H9 (cell line): Measurements from ENCODE around the gene TMEM132C. TPM values are rescaled to one million over a fixed set of nuclear protein-coding genes. Genes with fewer than 3 reads are reported as not detected.

Source experiments
- DNase-seq: peaks from one replicate; pipeline ENCODE4 v3.0.0-alpha.2; 2017
- H2AFZ ChIP-seq: one replicate; pipeline ENCODE4 v1.6.1; 2013; ENCODE audit warnings: mild to moderate bottlenecking, low read length, control low read depth, moderate library complexity
- H2AK5ac ChIP-seq: 2 replicates; pipeline ENCODE4 v1.6.1; 2013; ENCODE audit warnings: low read length, control low read depth, mixed read lengths; ENCODE audit not compliant: insufficient read length
- H2BK120ac ChIP-seq: one replicate; pipeline ENCODE4 v1.6.1; 2013; ENCODE audit warnings: low read depth, mild to moderate bottlenecking, low read length, control low read depth, inconsistent platforms; ENCODE audit not compliant: poor library complexity, severe bottlenecking
- H2BK12ac ChIP-seq: 2 replicates; pipeline ENCODE4 v1.6.1; 2013; ENCODE audit warnings: low read length, control low read depth, mixed read lengths, low read depth; ENCODE audit not compliant: insufficient read length
- H2BK15ac ChIP-seq: 2 replicates; pipeline ENCODE4 v1.6.1; 2013; ENCODE audit warnings: low read depth, low read length, control low read depth
- H2BK20ac ChIP-seq: one replicate; pipeline ENCODE4 v1.6.1; 2013; ENCODE audit warnings: low read depth, mild to moderate bottlenecking, low read length, control low read depth, inconsistent platforms; ENCODE audit not compliant: poor library complexity, severe bottlenecking
- H2BK5ac ChIP-seq: 2 replicates; pipeline ENCODE4 v1.6.1; 2013; ENCODE audit warnings: low read length, control low read depth, mixed read lengths; ENCODE audit not compliant: insufficient read length
- H3K14ac ChIP-seq: 2 replicates; pipeline ENCODE4 v1.6.1; 2013; ENCODE audit warnings: low read length, control low read depth; ENCODE audit not compliant: insufficient read depth
- H3K18ac ChIP-seq: 2 replicates; pipeline ENCODE4 v1.6.1; 2013; ENCODE audit warnings: low read depth, mild to moderate bottlenecking, mixed read lengths, low read length, control low read depth; ENCODE audit not compliant: insufficient read length
- H3K23ac ChIP-seq: 2 replicates; pipeline ENCODE4 v1.6.1; 2013; ENCODE audit warnings: low read length, control low read depth, mixed read lengths, low read depth; ENCODE audit not compliant: insufficient read length
- H3K23me2 ChIP-seq: 2 replicates; pipeline ENCODE4 v1.6.1; 2013; ENCODE audit warnings: low read depth, mild to moderate bottlenecking, mixed read lengths, low read length, control low read depth; ENCODE audit not compliant: insufficient read length, poor library complexity, severe bottlenecking
- H3K27ac ChIP-seq: 2 replicates; pipeline ENCODE4 v1.5.1; 2013; ENCODE audit warnings: low read length, control low read depth, mixed read lengths, low read depth; ENCODE audit not compliant: insufficient read length
- H3K27me3 ChIP-seq: 2 replicates; pipeline ENCODE4 v1.6.1; 2013; ENCODE audit warnings: low read length, control low read depth, inconsistent platforms; ENCODE audit not compliant: insufficient read depth
- H3K4ac ChIP-seq: 2 replicates; pipeline ENCODE4 v1.6.1; 2013; ENCODE audit warnings: low read depth, mild to moderate bottlenecking, control low read depth, inconsistent platforms, low read length, moderate library complexity
- H3K4me1 ChIP-seq: 2 replicates; pipeline ENCODE4 v1.6.1; 2013; ENCODE audit warnings: low read length, control low read depth, inconsistent platforms; ENCODE audit not compliant: insufficient read depth
- H3K4me2 ChIP-seq: 2 replicates; pipeline ENCODE4 v1.6.1; 2013; ENCODE audit warnings: low read length, control low read depth, mixed read lengths; ENCODE audit not compliant: insufficient read length, insufficient read depth
- H3K56ac ChIP-seq: 2 replicates; pipeline ENCODE4 v1.6.1; 2013; ENCODE audit warnings: low read depth, mild to moderate bottlenecking, mixed read lengths, low read length, control low read depth; ENCODE audit not compliant: insufficient read length
- H3K79me1 ChIP-seq: 2 replicates; pipeline ENCODE4 v1.6.1; 2013; ENCODE audit warnings: low read depth, mild to moderate bottlenecking, moderate library complexity, low read length, control low read depth, inconsistent platforms; ENCODE audit not compliant: insufficient read depth, poor library complexity, severe bottlenecking
- H3K79me2 ChIP-seq: 2 replicates; pipeline ENCODE4 v1.6.1; 2013; ENCODE audit warnings: low read length, control low read depth, inconsistent platforms; ENCODE audit not compliant: insufficient read depth
- H3K9ac ChIP-seq: 2 replicates; pipeline ENCODE4 v1.6.1; 2013; ENCODE audit warnings: low read length, control low read depth, mixed read lengths; ENCODE audit not compliant: insufficient read length; ENCODE audit errors: extremely low read depth
- H3K9me3 ChIP-seq: one replicate; pipeline ENCODE4 v1.6.1; 2013; ENCODE audit warnings: low read depth, low read length, inconsistent platforms; ENCODE audit not compliant: control insufficient read depth
- H3T11ph ChIP-seq: one replicate; pipeline ENCODE4 v1.6.1; 2013; ENCODE audit warnings: mild to moderate bottlenecking, low read length, control low read depth, inconsistent platforms
- H4K20me1 ChIP-seq: one replicate; pipeline ENCODE4 v1.6.1; 2013; ENCODE audit not compliant: control insufficient read depth, insufficient read length, insufficient read depth
- H4K5ac ChIP-seq: 2 replicates; pipeline ENCODE4 v1.6.1; 2013; ENCODE audit warnings: low read depth, mild to moderate bottlenecking, mixed read lengths, low read length, control low read depth; ENCODE audit not compliant: insufficient read length
- H4K8ac ChIP-seq: replicated peaks from 2 replicates; pipeline ENCODE4 v1.6.1; 2013; ENCODE audit warnings: low read length, control low read depth, mixed read lengths, low read depth; ENCODE audit not compliant: insufficient read length
- H4K91ac ChIP-seq: 2 replicates; pipeline ENCODE4 v1.6.1; 2013; ENCODE audit warnings: low read depth, mild to moderate bottlenecking, moderate library complexity, mixed read lengths, low read length, control low read depth; ENCODE audit not compliant: insufficient read length
- H3K27ac Mint-ChIP-seq, 3 experiments: 2 replicates in 2 of 3; 3 replicates in 1 of 3; pipeline ENCODE4 v1.8.0; 2020 to 2021; ENCODE audit warnings: mixed read lengths in 3 of 3, mild to moderate bottlenecking in 1 of 3, moderate library complexity in 1 of 3
- H3K27me3 Mint-ChIP-seq: 2 replicates; pipeline ENCODE4 v1.8.0; 2021; ENCODE audit warnings: low read depth, mild to moderate bottlenecking, moderate library complexity, mixed read lengths
- H3K36me3 Mint-ChIP-seq, 3 experiments: 2 replicates in 2 of 3; 3 replicates in 1 of 3; pipeline ENCODE4 v1.8.0; 2020 to 2021; ENCODE audit warnings: low read depth in 3 of 3, mixed read lengths in 3 of 3; ENCODE audit not compliant: insufficient read depth in 1 of 3
- H3K4me1 Mint-ChIP-seq, 2 experiments: 2 replicates each; pipeline ENCODE4 v1.8.0; 2020; ENCODE audit warnings: mixed read lengths in 2 of 2
- H3K4me3 Mint-ChIP-seq, 2 experiments: 2 replicates in 1 of 2; 3 replicates in 1 of 2; pipeline ENCODE4 v1.8.0; 2020 to 2021; ENCODE audit warnings: mild to moderate bottlenecking in 2 of 2, mixed read lengths in 2 of 2, moderate library complexity in 1 of 2
- H3K9me3 Mint-ChIP-seq, 2 experiments: 2 replicates in 1 of 2; 3 replicates in 1 of 2; pipeline ENCODE4 v1.8.0; 2020; ENCODE audit warnings: mild to moderate bottlenecking in 2 of 2, mixed read lengths in 2 of 2, moderate library complexity in 1 of 2
- WGBS: extraction: QIAGEN DNeasy Blood & Tissue Kit; methylation state at CpG from one replicate; pipeline ENCODE4 v1.1.7; 2013; ENCODE audit warnings: missing lambda C conversion rate, low lambda C conversion rate, mixed read lengths; ENCODE audit not compliant: insufficient read length; ENCODE audit errors: extremely low coverage; 5-methylcytosine and 5-hydroxymethylcytosine counted together
- total RNA-seq: library from RNA; stranded (reverse); gene quantifications from 2 replicates; pipeline ENCODE4 v1.2.1, GENCODE V29; 2021
- TF ChIP-seq, protein P1 (sequence below): fragments of 200-600 bp; sonication (generic); conservative IDR thresholded peaks from 3 replicates; pipeline ENCODE4 v1.8.0; 2021; ENCODE audit warnings: antibody characterized with exemption, mild to moderate bottlenecking

TMEM132C gene
- total RNA-seq, 1 experiment from 2014 or later: 0.22 TPM

DNA sequence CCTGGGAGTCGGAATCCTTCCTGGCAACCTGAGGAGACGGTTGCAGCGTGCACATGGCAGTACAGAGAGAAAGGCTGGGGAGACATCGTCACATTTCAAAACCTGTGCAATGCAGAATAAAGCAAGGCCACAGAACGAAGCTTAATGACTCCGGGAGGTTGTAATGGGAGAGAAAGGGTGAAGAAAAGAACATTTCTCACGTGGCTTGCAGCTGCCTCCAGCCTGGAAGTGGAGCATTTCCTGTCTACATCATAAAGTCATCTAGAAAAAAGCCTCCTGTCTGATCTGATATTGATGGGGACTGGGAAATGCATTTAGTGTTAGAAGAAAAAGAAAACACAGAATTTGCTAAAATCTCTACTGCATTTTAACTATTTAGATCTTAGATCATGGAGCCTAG is 209.3 kb downstream of the TMEM132C start:
- H4K91ac ChIP-seq: no peak overlapping the region
- H3K27ac Mint-ChIP-seq: no peak overlapping the region; a peak in 1 of 7 replicates
- no peak overlapping the region for H2AFZ ChIP-seq

More for the DNA sequence above, 209.3 kb downstream of the TMEM132C start:
- H3K27ac ChIP-seq: no peak overlapping the region
- H2BK15ac ChIP-seq: no peak overlapping the region
- peaks cover 8 to 9% of the 10 kb centered on the region in 2 experiments for H3K9me3 Mint-ChIP-seq
- H3K27me3 Mint-ChIP-seq: peaks cover 12% of the 10 kb centered on the region
- H2BK20ac ChIP-seq: no peak overlapping the region
- H4K5ac ChIP-seq: no peak overlapping the region
- H3K36me3 Mint-ChIP-seq: peaks cover 0 to 9% (median 8%) of the 10 kb centered on the region in 3 experiments; a peak in 6 of 7 replicates
- no peak overlapping the region for H3K18ac ChIP-seq
- TF ChIP-seq, protein P1, sequence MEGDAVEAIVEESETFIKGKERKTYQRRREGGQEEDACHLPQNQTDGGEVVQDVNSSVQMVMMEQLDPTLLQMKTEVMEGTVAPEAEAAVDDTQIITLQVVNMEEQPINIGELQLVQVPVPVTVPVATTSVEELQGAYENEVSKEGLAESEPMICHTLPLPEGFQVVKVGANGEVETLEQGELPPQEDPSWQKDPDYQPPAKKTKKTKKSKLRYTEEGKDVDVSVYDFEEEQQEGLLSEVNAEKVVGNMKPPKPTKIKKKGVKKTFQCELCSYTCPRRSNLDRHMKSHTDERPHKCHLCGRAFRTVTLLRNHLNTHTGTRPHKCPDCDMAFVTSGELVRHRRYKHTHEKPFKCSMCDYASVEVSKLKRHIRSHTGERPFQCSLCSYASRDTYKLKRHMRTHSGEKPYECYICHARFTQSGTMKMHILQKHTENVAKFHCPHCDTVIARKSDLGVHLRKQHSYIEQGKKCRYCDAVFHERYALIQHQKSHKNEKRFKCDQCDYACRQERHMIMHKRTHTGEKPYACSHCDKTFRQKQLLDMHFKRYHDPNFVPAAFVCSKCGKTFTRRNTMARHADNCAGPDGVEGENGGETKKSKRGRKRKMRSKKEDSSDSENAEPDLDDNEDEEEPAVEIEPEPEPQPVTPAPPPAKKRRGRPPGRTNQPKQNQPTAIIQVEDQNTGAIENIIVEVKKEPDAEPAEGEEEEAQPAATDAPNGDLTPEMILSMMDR: no peak
- no peak overlapping the region for H3K4me2 ChIP-seq
- H2BK120ac ChIP-seq: no peak overlapping the region
- no peak overlapping the region for H4K8ac ChIP-seq
- no peak overlapping the region for H2AK5ac ChIP-seq
- H3T11ph ChIP-seq: no peak overlapping the region
- no peak overlapping the region for H2BK12ac ChIP-seq
- no peak overlapping the region for H3K14ac ChIP-seq
- no peak overlapping the region for H2BK5ac ChIP-seq
- no peak overlapping the region for H3K23ac ChIP-seq
- H3K27me3 ChIP-seq: no peaks in the 10 kb centered on the region
- no peaks in the 10 kb centered on the region for H3K79me1 ChIP-seq
- no peak overlapping the region for H3K4me3 Mint-ChIP-seq
- H3K23me2 ChIP-seq: no peaks in the 10 kb centered on the region
- no peaks in the 10 kb centered on the region for H4K20me1 ChIP-seq
- H3K4me1 Mint-ChIP-seq: peaks cover 12 to 25% of the 10 kb centered on the region in 2 experiments
- DNase-seq: no peak
- no peak overlapping the region for H3K4ac ChIP-seq
- no peaks in the 10 kb centered on the region for H3K79me2 ChIP-seq
- 0 out of 2 replicates have a peak, but pooled peaks cover 1% of the 10 kb centered on the region for H3K4me1 ChIP-seq
- H3K56ac ChIP-seq: no peak overlapping the region
- WGBS: no CpG with 5 or more reads among the region's 7 CpGs
- H3K9ac ChIP-seq: no peak overlapping the region
- H3K9me3 ChIP-seq: no peaks in the 10 kb centered on the region
